ENCODE results near the gene SETD4. TPM values are rescaled to one million over a fixed set of nuclear protein-coding genes. Genes with fewer than 3 reads are reported as not detected.

SETD4 gene
- total RNA-seq, 1 experiment from 2014 or later = 22.7 TPM

DNA sequence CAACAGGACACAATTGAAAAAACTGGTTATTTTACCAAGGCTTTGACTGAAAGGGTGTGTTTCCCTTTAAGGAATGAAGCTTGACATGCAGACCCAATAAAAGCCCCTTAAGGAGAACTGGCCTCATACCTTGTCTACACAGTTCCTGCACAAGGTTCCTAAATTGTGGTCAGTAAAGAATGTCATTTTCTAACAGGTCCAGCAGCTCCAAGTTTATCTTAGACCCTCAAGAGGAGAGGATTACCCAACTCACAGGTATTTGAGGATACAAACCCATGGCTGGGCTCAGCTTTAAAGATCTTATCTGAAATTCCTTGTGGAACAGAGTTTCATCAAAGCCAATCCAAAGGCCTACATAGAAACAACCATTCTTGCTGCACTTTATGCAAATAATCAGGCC is 43.1 kb upstream of the SETD4 start:
- no peaks in the 10 kb centered on the region for H3K9me2 ChIP-seq (ENCODE audit: insufficient read depth)
- H3K4me3 ChIP-seq (replicated peaks in 1 of 2; ENCODE audit: low read depth in 1 of 2, low read length in 2 of 2) = no peak overlapping the region
- DNase-seq (ENCODE audit: low read depth, low spot score) (no peak), ATAC-seq (no peak)
- peaks cover 0 to 8% of the 10 kb centered on the region in 2 experiments; a peak in 2 of 4 replicates for H3K4me1 ChIP-seq (ENCODE audit: control insufficient read depth in 1 of 2, insufficient read depth in 2 of 2, low read length in 2 of 2)
- BruUV-seq (replicated peaks) = no TSS peak
- POLR2A ChIA-PET = no interaction called here
- no peak overlapping the region for H3K27ac ChIP-seq (ENCODE audit: low read depth, low read length)
- no peaks in the 10 kb centered on the region for H4K20me1 ChIP-seq (ENCODE audit: insufficient read depth)
- H3K79me2 ChIP-seq (ENCODE audit: insufficient read depth, low read length) = no peaks in the 10 kb centered on the region
- H3K9me3 ChIP-seq (ENCODE audit: control insufficient read depth in 1 of 2, insufficient read depth in 1 of 2, low read depth in 1 of 2, low read length in 2 of 2) = no peaks in the 10 kb centered on the region
- no peaks in the 10 kb centered on the region for H3K36me3 ChIP-seq (ENCODE audit: control insufficient read depth in 1 of 2, insufficient read depth in 2 of 2, low read length in 2 of 2)
- no peak for TF ChIP-seq EZH2phosphoT487 (IDR thresholded peaks at IDR 0.05; ENCODE audit: borderline replicate concordance)
- no peak for TF ChIP-seq ELF1 (IDR thresholded peaks at IDR 0.05; ENCODE audit: borderline replicate concordance, low read depth)
- TF ChIP-seq, protein P1, sequence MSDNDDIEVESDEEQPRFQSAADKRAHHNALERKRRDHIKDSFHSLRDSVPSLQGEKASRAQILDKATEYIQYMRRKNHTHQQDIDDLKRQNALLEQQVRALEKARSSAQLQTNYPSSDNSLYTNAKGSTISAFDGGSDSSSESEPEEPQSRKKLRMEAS (IDR thresholded peaks at IDR 0.05) = no peak
- no peak for TF ChIP-seq EGR1 (IDR thresholded peaks at IDR 0.05; ENCODE audit: low read depth)
- TF ChIP-seq, protein P2, sequence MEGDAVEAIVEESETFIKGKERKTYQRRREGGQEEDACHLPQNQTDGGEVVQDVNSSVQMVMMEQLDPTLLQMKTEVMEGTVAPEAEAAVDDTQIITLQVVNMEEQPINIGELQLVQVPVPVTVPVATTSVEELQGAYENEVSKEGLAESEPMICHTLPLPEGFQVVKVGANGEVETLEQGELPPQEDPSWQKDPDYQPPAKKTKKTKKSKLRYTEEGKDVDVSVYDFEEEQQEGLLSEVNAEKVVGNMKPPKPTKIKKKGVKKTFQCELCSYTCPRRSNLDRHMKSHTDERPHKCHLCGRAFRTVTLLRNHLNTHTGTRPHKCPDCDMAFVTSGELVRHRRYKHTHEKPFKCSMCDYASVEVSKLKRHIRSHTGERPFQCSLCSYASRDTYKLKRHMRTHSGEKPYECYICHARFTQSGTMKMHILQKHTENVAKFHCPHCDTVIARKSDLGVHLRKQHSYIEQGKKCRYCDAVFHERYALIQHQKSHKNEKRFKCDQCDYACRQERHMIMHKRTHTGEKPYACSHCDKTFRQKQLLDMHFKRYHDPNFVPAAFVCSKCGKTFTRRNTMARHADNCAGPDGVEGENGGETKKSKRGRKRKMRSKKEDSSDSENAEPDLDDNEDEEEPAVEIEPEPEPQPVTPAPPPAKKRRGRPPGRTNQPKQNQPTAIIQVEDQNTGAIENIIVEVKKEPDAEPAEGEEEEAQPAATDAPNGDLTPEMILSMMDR (IDR thresholded peaks at IDR 0.05 in 2 of 3, conservative IDR thresholded peaks at IDR 0.05 in 1 of 3; ENCODE audit: borderline replicate concordance in 1 of 3, insufficient read depth in 1 of 3, low read depth in 2 of 3, low read length in 2 of 3) = no peak
- no peak for TF ChIP-seq CBX3 (IDR thresholded peaks at IDR 0.05; ENCODE audit: low read depth)
- no peak for TF ChIP-seq EZH2 (IDR thresholded peaks at IDR 0.05)
- TF ChIP-seq SRF (IDR thresholded peaks at IDR 0.05; ENCODE audit: low read depth) = no peak
- TF ChIP-seq, protein P3, sequence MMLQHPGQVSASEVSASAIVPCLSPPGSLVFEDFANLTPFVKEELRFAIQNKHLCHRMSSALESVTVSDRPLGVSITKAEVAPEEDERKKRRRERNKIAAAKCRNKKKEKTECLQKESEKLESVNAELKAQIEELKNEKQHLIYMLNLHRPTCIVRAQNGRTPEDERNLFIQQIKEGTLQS (IDR thresholded peaks at IDR 0.05) = no peak
- TF ChIP-seq TCF7L2 (IDR thresholded peaks at IDR 0.05; ENCODE audit: borderline replicate concordance, extremely low read depth, insufficient read depth, insufficient read length) = no peak
- H3K4me2 ChIP-seq (ENCODE audit: low read length) = no peak overlapping the region
- H2AFZ ChIP-seq (ENCODE audit: low read depth, low read length, poor library complexity, severe bottlenecking) = no peak overlapping the region
- CTCF ChIA-PET = interaction anchor here (3.4 kb wide), 1 partner anchor 9 kb away, joined by 14 read pairs; no protein-coding TSS in a partner anchor
- RAD21 ChIA-PET (ENCODE audit: low non-redundant PET in 1 of 2, low total read pairs in 2 of 2, uncharacterized antibody in 2 of 2, unreplicated experiment in 2 of 2) = no interaction called here
- intact Hi-C loops (cut with micrococcal nuclease) = no loop called here
- H3K27me3 ChIP-seq (ENCODE audit: insufficient read depth, low read length) = no peaks in the 10 kb centered on the region
- H3K9ac ChIP-seq (ENCODE audit: low read length) = no peak overlapping the region
